Activated B cell treated with CpG ODN at 0.5 μM for 24 hours (primary cell): ENCODE measurements around the gene MCC. TPM values are rescaled to one million over a fixed set of nuclear protein-coding genes. Genes with fewer than 3 reads are reported as not detected.

ENCODE experiments used
- ATAC-seq: fragments of 200-7000 bp; cut with Tn5 transposase; one replicate; pipeline ENCODE4 v1.10.0; 2021; ENCODE audit warnings: low read depth, mild to moderate bottlenecking, moderate library complexity
- CTCF ChIA-PET: fragments of 350-600 bp; sonication (Branson Sonifier 250); formaldehyde crosslinking; loops from one replicate; lab custom pipeline; 2021; ENCODE audit warnings: antibody characterized with exemption; lab: Charles Lee
- POLR2A ChIA-PET: fragments of 350-600 bp; sonication (Branson Sonifier 250); formaldehyde crosslinking; loops from one replicate; lab custom pipeline; 2021; ENCODE audit warnings: antibody characterized with exemption; lab: Charles Lee
- DNase-seq: peaks from one replicate; pipeline ENCODE4 v3.0.0; 2022
- H3K27ac Mint-ChIP-seq: one replicate; pipeline ENCODE4 v1.8.0; 2020; ENCODE audit warnings: mixed read lengths
- H3K27me3 Mint-ChIP-seq: one replicate; pipeline ENCODE4 v1.8.0; 2021; ENCODE audit warnings: mixed read lengths
- H3K36me3 Mint-ChIP-seq: one replicate; pipeline ENCODE4 v1.8.0; 2021; ENCODE audit warnings: low read depth, mixed read lengths
- H3K4me1 Mint-ChIP-seq: one replicate; pipeline ENCODE4 v1.8.0; 2021; ENCODE audit warnings: mixed read lengths
- H3K4me3 Mint-ChIP-seq: one replicate; pipeline ENCODE4 v1.8.0; 2020; ENCODE audit warnings: mild to moderate bottlenecking, mixed read lengths
- H3K9me3 Mint-ChIP-seq: one replicate; pipeline ENCODE4 v1.8.0; 2020; ENCODE audit warnings: mixed read lengths
- intact Hi-C: fragments of 100-400 bp; cut with micrococcal nuclease; formaldehyde crosslinking; loops from one replicate; pipeline ENCODE4 v1.15.1; 2024
- total RNA-seq: library from RNA; stranded (reverse); gene quantifications from 2 replicates; pipeline ENCODE4 v1.2.3, GENCODE V29; 2022
- TF ChIP-seq, protein P1 (sequence below): fragments of 200-600 bp; IDR thresholded peaks from one replicate; pipeline ENCODE4 v1.8.0; 2022; ENCODE audit warnings: antibody characterized with exemption, mild to moderate bottlenecking

Gene MCC
- total RNA-seq, 1 donor from 2014 or later = 0.22 TPM

DNA sequence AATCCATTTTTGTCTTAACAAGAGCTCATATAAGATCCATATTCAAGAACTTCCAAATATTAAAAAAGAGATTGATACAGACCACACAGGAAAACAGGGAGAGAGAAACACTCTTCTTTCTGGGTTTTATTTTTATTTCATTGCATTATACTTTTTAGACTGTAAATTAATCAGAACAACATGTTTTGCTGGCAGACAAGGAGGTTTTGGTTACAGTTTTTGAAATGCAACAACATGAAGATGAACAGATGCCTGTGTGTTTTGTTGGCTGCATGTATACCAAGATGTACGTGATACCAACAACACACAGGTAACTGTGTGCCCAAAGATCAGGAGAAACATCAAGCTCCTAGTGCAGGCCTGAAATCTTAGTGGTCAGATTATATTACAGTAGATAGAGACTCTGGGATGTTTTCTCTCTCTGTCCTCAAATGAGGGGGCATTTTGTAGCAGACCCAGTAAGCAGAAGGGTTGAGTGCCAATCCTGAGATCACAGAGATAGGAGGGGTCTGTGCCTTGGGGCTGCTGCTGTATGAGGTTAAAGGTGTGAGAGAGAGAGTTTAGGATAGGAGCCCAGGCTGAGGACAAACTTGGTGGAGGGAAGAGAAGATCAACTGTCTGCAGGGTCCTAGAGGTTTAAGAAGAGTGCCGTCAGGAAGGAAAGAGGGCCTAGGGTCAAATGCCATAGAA is 359.5 kb downstream of the MCC start:
- Mint-ChIP-seq H3K4me1 (no peaks in the 10 kb centered on the region), H3K27me3 (peaks cover 9% of the 10 kb centered on the region), H3K9me3 (peaks cover 4% of the 10 kb centered on the region), H3K27ac (no peak overlapping the region), H3K4me3 (no peak overlapping the region), H3K36me3 (no peaks in the 10 kb centered on the region)
- TF ChIP-seq, protein P1, sequence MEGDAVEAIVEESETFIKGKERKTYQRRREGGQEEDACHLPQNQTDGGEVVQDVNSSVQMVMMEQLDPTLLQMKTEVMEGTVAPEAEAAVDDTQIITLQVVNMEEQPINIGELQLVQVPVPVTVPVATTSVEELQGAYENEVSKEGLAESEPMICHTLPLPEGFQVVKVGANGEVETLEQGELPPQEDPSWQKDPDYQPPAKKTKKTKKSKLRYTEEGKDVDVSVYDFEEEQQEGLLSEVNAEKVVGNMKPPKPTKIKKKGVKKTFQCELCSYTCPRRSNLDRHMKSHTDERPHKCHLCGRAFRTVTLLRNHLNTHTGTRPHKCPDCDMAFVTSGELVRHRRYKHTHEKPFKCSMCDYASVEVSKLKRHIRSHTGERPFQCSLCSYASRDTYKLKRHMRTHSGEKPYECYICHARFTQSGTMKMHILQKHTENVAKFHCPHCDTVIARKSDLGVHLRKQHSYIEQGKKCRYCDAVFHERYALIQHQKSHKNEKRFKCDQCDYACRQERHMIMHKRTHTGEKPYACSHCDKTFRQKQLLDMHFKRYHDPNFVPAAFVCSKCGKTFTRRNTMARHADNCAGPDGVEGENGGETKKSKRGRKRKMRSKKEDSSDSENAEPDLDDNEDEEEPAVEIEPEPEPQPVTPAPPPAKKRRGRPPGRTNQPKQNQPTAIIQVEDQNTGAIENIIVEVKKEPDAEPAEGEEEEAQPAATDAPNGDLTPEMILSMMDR = no peak
- CTCF ChIA-PET = no interaction called here
- ATAC-seq (no peak), DNase-seq (no peak)
- intact Hi-C loops = no loop called here
- POLR2A ChIA-PET = no interaction called here

DNA sequence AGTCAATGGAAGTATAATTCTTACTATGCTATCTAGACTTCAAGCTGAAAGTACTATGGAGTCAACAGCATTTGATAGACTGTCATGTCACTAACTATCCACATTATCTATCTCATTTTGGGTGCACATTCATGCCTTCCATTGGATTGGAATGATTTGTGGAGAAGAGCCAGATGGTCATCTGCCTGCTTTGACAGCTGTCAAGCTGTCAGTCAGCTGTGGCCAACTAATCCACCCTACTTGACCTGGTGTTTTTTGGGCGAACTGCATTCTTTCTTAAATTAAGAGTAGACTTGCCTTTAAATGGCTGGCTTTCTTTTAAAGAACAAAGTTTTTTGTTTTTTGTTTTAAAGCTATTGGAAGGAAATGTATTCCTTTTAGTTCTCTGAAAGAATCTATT is 360.2 kb downstream of the MCC start:
- ATAC-seq = no peak
- no peak overlapping the region for H3K4me3 Mint-ChIP-seq
- CTCF ChIA-PET = no interaction called here
- H3K27me3 Mint-ChIP-seq = peaks cover 9% of the 10 kb centered on the region
- no peaks in the 10 kb centered on the region for H3K4me1 Mint-ChIP-seq
- no peak for DNase-seq
- H3K36me3 Mint-ChIP-seq = no peaks in the 10 kb centered on the region
- H3K27ac Mint-ChIP-seq = no peak overlapping the region
- peaks cover 4% of the 10 kb centered on the region for H3K9me3 Mint-ChIP-seq
- intact Hi-C loops = no loop called here
- POLR2A ChIA-PET = no interaction called here
- TF ChIP-seq, protein P1 = no peak

DNA sequence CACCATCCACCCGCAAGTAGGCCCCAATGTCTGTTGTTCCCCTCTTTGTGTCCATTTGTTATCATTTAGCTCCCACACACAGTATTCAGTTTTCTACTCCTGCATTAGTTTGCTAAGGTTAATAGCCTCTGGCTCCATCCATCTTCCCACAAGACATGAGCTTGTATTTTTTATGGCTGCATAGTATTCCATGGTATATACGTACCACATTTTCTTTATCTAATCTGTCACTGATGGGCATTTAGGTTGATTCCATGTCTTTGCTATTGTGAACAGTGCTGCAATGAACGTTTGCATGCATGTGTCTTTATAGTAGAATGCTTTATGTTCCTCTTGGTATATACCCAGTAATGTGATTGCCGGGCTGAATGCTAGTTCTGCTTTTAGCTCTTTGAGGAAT is 361.2 kb downstream of the MCC start:
- intact Hi-C loops = no loop called here
- DNase-seq = no peak
- H3K27ac Mint-ChIP-seq = no peak overlapping the region
- ATAC-seq = no peak
- TF ChIP-seq, protein P1 = no peak
- CTCF ChIA-PET = no interaction called here
- H3K9me3 Mint-ChIP-seq = peaks cover 4% of the 10 kb centered on the region
- no peaks in the 10 kb centered on the region for H3K4me1 Mint-ChIP-seq
- peaks cover 11% of the 10 kb centered on the region for H3K27me3 Mint-ChIP-seq
- no peak overlapping the region for H3K4me3 Mint-ChIP-seq
- POLR2A ChIA-PET = no interaction called here
- H3K36me3 Mint-ChIP-seq = no peaks in the 10 kb centered on the region

DNA sequence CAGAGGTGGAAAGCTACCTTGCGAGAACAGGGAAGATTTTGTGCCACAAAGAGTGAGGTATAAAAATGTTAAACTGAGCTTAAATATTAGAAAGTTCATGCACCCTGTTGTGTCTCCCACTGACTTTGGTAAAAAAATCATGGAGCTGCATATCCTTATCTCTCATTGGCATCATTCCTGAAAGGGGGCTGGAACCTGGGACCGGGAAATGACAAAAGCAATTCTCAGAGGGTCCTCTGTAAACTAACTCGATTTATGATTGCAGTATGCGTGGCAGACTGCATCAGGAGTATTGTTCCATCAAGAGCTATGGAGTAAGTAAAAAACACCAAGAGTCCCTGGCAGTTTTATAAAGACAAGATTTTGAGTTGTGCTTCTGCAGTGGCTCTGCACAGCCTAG is 362.9 kb downstream of the MCC start:
- peaks cover 4% of the 10 kb centered on the region for H3K9me3 Mint-ChIP-seq
- intact Hi-C loops = no loop called here
- TF ChIP-seq, protein P1 = no peak
- ATAC-seq (no peak), DNase-seq (no peak)
- no peak overlapping the region for H3K4me3 Mint-ChIP-seq
- no peak overlapping the region for H3K27ac Mint-ChIP-seq
- ChIA-PET POLR2A (no interaction called here), CTCF (no interaction called here)
- H3K27me3 Mint-ChIP-seq = peaks cover 11% of the 10 kb centered on the region
- H3K4me1 Mint-ChIP-seq = no peaks in the 10 kb centered on the region
- no peaks in the 10 kb centered on the region for H3K36me3 Mint-ChIP-seq

DNA sequence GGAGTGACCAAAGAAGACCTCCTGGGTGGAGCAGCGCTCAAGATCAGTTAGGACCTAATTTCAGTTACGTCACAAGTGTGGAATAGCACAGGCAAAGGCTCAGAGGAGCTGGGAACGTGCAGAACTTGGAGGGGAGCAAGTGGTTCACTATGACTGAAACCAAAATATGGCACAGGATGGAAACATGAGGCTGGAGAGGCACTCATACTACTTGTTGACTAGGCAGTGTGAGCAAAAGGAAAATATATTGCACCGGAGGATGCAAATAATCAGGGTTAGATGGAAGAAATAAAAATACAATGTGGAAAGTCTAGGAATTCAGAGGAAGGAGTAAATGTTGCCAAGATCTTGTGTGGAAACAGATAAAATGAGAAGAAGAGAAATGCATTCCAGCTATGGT is 363.3 kb downstream of the MCC start:
- Mint-ChIP-seq H3K9me3 (peaks cover 4% of the 10 kb centered on the region), H3K27me3 (peaks cover 11% of the 10 kb centered on the region), H3K4me1 (no peaks in the 10 kb centered on the region), H3K27ac (no peak overlapping the region), H3K4me3 (no peak overlapping the region), H3K36me3 (no peaks in the 10 kb centered on the region)
- DNase-seq (no peak), ATAC-seq (no peak)
- ChIA-PET POLR2A (no interaction called here), CTCF (no interaction called here)
- intact Hi-C loops = no loop called here
- TF ChIP-seq, protein P1 = no peak
